GM13977 (cell line): ENCODE results near the gene ITGB3BP.
"Not testable (repeated sequence)": the region's sequence is repeated elsewhere in the genome, so short reads cannot be mapped to it uniquely, and the experiment has no call there.

Experiments used
- DNase-seq: peaks from one replicate; pipeline ENCODE4 v3.0.0; 2012; ENCODE audit warnings: low spot score
- in situ Hi-C: fragments of 300-500 bp; cut with MboI; formaldehyde crosslinking; loops from one replicate; pipeline ENCODE4 v1.12.0; 2022; ENCODE audit warnings: low sequenced_read_pairs, low pct_unique_long_range_greater_than_20kb, mixed read lengths, inconsistent platforms; ENCODE audit not compliant: unreplicated experiment
- TF ChIP-seq, protein P1 (sequence below): IDR thresholded peaks from 2 replicates; pipeline ENCODE4 v1.5.1; 2012; ENCODE audit warnings: mild to moderate bottlenecking, control low read depth; ENCODE audit not compliant: insufficient read depth; ENCODE audit errors: extremely low read depth, missing control alignments

Gene ITGB3BP, protein sequence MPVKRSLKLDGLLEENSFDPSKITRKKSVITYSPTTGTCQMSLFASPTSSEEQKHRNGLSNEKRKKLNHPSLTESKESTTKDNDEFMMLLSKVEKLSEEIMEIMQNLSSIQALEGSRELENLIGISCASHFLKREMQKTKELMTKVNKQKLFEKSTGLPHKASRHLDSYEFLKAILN

DNA sequence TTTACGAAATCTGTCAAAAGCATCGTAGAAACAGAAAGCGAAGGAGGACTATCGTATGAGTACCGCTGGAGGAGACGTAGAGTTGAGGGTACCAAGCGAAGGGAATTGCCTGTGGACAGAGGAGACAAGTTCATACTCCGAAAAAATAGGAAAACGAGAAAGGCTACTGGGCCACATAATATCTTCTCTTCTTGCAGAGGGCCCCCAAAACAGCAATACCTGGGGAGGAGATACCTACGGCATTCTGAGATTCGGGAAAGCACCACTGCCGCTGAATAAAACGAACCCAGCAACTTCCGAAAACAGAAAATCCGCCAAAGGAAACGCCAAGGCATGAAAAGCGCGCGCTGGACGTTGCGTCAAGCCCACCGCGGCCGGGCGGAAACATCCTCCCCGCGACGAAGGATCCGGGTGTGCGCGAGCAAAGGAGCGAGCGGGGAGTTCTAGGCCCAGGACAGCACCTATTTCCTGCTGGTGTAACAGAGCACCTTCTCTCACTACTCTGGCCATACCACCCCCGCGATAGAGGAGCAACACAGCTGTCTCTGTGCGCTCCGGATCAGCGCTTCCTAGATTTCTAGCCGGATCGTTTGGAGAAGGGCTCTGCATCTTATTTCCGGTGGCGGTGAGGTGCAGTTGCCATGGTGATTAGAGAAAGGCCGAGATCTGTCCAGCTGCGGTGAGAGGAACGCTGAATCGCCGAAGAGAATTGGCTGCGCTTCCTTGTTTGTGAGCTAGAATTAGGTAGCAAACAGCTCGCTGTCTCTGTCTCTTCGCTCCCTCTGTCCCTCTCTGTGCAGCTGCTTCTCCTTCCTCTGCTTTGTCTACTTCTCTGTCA lies at the start of gene ITGB3BP, which contains the start of gene EFCAB7:
TSS of gene ITGB3BP (minus strand) at position 335 of the 838 bp plus-strand sequence. CDS start at position 243, 92 bp downstream.
TSS of gene EFCAB7 (plus strand) at position 635 of the 838 bp plus-strand sequence. CDS start 2,048 bp downstream, outside the sequence.
- in situ Hi-C loops: no loop called here
- TF ChIP-seq, protein P1, sequence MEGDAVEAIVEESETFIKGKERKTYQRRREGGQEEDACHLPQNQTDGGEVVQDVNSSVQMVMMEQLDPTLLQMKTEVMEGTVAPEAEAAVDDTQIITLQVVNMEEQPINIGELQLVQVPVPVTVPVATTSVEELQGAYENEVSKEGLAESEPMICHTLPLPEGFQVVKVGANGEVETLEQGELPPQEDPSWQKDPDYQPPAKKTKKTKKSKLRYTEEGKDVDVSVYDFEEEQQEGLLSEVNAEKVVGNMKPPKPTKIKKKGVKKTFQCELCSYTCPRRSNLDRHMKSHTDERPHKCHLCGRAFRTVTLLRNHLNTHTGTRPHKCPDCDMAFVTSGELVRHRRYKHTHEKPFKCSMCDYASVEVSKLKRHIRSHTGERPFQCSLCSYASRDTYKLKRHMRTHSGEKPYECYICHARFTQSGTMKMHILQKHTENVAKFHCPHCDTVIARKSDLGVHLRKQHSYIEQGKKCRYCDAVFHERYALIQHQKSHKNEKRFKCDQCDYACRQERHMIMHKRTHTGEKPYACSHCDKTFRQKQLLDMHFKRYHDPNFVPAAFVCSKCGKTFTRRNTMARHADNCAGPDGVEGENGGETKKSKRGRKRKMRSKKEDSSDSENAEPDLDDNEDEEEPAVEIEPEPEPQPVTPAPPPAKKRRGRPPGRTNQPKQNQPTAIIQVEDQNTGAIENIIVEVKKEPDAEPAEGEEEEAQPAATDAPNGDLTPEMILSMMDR: no peak
- DNase-seq: peak; percentile 69

DNA sequence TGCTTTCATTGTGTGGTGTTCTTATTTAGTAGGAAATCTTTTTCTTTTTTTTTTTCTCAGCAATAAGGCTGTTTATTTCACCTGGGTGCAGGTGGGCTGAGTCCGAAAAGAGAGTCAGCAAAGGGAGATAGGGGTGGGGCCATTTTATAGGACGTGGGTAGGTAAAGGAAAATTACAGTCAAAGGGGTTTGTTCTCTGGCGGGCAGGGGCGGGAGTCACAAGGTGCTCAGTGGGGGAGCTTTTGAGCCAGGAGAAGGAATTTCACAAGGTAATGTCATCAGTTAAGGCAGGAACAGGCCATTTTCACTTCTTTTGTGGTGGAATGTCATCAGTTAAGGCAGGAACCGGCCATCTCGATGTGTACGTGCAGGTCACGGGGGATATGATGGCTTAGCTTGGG lies 49.7 kb upstream of the ITGB3BP start:
- DNase-seq, in situ Hi-C loops: not testable (repeated sequence)

DNA sequence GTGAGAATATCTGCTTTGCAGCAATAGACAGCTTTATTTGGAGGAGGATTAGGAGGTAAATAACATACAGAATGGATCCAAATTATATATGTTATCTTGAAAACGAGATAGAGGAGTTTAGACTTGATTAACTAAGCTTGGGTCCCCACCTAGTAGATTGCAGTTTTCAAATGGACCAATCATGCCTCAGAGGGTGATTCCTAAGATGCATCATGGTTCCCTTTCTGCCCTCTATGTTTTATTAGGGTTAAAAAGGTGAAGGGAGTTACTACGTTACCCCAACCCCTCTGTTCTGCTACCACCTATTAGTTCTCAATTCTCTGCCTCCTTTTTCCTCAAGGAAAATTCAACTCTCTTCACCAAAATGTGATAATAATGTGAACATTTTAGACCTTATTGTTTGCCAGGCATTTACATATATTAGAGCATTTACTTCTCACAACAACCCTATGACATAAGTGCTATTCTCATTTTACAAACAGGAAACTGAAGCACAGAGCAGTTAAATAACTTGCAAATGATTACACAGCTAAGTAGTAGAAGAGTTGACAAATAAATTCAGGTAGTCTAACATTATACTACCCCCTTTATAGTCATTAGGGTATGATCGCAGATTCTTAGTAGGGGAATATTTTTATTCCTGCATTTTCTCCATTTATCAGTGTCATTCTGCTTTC lies 46.8 kb upstream of the ITGB3BP start:
- TF ChIP-seq, protein P1: no peak
- in situ Hi-C loops: no loop called here
- no peak for DNase-seq

DNA sequence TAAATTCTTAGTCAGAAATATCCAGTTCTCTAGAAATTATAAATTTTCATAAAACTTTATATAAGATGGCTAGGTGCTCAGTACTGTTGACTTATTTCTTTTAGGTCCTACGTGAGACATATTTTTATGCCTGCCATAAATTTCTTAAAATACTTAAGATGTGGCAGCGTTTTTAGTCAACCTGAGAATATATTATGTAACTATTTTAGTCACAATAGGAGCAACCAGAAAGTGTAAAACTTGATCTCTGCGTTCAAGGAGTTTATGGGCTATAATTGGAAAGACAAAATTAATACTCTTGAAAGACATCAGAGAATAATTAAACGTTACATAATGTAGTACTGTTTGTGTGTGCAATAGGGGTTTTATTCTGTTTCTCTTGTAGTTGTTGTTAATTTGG lies 46.0 kb upstream of the ITGB3BP start:
- TF ChIP-seq, protein P1: no peak
- DNase-seq: no peak
- in situ Hi-C loops: no loop called here

DNA sequence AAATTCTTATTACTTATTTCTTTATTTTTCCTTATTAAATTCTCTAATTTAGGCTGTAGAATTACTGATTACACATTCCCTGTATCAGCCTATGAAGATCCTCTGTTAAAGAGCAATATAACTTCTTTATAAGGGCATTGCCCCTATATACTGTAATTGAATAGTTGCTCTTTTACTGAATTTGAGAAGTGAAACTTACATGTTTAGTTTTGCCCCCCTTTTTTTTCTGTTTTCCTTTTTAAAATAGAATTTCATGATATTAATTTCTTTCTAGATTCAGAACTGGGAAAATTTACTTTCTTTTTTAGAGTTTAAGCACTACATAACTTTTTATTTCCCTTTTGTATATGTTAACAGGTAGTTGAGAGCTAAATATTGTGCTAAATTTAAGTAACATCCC lies 40.7 kb upstream of the ITGB3BP start:
- TF ChIP-seq, protein P1: no peak
- no peak for DNase-seq
- in situ Hi-C loops: no loop called here

DNA sequence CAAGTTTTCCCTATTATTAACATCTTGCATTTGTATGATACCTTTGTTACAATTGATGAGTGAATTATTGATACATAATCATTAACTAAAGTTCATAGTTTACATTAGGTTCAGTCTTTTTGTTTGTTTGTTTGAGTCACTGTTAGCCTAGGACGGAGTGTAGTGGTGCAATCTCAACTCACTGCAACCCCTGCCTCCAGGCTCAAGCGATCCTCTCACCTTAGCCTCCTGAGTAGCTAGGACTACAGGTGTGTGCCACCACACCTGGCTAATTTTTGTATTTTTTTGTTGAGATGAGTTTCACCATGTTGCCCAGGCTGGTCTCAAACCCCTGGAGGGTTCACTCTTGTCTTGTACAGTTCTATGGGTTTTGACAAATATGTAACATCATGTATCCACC lies 36.3 kb upstream of the ITGB3BP start:
- TF ChIP-seq, protein P1: no peak
- in situ Hi-C loops: no loop called here
- no peak for DNase-seq

DNA sequence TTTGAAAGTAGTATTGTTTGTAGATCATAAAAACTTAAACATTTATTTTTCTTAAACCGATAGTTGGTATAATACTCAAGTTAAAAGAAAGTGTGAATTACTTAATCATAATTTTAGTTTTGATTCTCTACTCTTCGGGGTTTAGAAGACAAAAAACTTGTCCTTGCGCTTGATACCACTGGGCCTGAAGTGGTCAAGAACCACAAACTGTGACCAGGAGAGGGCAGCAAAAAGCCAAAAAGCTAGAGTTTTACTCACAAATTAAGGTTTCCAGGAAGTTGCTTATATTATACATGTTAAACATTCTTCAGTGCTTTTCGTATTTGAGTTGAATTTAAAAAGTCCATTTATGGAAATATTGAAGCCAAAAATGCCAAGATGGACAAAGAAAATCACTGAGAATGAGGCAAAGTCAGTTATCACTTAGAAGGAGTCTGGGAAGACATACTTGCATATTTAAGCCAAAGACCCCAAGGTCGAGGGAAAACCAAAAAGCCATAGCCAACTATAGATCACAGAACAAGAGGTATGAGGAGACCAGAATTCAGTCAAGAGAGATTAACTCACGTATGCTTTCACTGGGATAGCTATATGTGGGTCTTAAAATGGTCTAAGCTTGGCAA lies 34.5 kb upstream of the ITGB3BP start:
- TF ChIP-seq, protein P1: peak; percentile 59
- DNase-seq: peak; percentile 14
- in situ Hi-C loops: no loop called here
